ENCODE data around the gene INO80B.
A peak's percentile ranks its signal among the peaks of the same experiment; 100 is the strongest.

The INO80B gene

GRCh38 chr2:74505448-74506246, 50.8 kb downstream of the INO80B start:
- TF ChIP-seq SIN3A (IDR thresholded peaks at IDR 0.05; ENCODE audit: borderline replicate concordance, insufficient read depth, low read length): no peak
- no peak for TF ChIP-seq POLR2AphosphoS5 (IDR thresholded peaks at IDR 0.05; ENCODE audit: low read depth, low read length)
- no peak for TF ChIP-seq FOXP2 (optimal IDR thresholded peaks at IDR 0.05; ENCODE audit: borderline replicate concordance, extremely low read depth, extremely low read length, insufficient read depth)
- TF ChIP-seq TAF1 (IDR thresholded peaks at IDR 0.05; ENCODE audit: borderline replicate concordance, insufficient read depth, low read length): no peak
- TF ChIP-seq, protein P1, sequence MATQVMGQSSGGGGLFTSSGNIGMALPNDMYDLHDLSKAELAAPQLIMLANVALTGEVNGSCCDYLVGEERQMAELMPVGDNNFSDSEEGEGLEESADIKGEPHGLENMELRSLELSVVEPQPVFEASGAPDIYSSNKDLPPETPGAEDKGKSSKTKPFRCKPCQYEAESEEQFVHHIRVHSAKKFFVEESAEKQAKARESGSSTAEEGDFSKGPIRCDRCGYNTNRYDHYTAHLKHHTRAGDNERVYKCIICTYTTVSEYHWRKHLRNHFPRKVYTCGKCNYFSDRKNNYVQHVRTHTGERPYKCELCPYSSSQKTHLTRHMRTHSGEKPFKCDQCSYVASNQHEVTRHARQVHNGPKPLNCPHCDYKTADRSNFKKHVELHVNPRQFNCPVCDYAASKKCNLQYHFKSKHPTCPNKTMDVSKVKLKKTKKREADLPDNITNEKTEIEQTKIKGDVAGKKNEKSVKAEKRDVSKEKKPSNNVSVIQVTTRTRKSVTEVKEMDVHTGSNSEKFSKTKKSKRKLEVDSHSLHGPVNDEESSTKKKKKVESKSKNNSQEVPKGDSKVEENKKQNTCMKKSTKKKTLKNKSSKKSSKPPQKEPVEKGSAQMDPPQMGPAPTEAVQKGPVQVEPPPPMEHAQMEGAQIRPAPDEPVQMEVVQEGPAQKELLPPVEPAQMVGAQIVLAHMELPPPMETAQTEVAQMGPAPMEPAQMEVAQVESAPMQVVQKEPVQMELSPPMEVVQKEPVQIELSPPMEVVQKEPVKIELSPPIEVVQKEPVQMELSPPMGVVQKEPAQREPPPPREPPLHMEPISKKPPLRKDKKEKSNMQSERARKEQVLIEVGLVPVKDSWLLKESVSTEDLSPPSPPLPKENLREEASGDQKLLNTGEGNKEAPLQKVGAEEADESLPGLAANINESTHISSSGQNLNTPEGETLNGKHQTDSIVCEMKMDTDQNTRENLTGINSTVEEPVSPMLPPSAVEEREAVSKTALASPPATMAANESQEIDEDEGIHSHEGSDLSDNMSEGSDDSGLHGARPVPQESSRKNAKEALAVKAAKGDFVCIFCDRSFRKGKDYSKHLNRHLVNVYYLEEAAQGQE (IDR thresholded peaks at IDR 0.05; ENCODE audit: insufficient read depth in 1 of 2, low read depth in 2 of 2, low read length in 2 of 2): no peak

GRCh38 chr2:74507145-74507925, 52.4 kb downstream of the INO80B start, which contains the start of gene PCGF1:
Gene PCGF1 (minus strand): TSS chr2:74507695. CDS start chr2:74507668, 27 bp downstream.
- TF ChIP-seq SIN3A (IDR thresholded peaks at IDR 0.05; ENCODE audit: borderline replicate concordance, insufficient read depth, low read length) (no peak), POLR2AphosphoS5 (IDR thresholded peaks at IDR 0.05; ENCODE audit: low read depth, low read length) (peak; percentile 69; the same call in 1 of the 2 replicates), FOXP2 (optimal IDR thresholded peaks at IDR 0.05; ENCODE audit: borderline replicate concordance, extremely low read depth, extremely low read length, insufficient read depth) (no peak), TAF1 (IDR thresholded peaks at IDR 0.05; ENCODE audit: borderline replicate concordance, insufficient read depth, low read length) (peak; percentile 78; the same call in 1 of the 2 replicates)

Data from PFSK-1 (cell line).